Activated T-helper 1 cell treated with anti-CD3 and anti-CD28 coated beads, Interleukin-12 subunit alpha, Interleukin-12 subunit beta, Interleukin-2, Interleukin-4 antibody, amounts not matched to agents 30 ng/mL and 10 ng/mL and 1 ng/mL, durations not matched to agents 14 hours and 24 hours and 36 hours (primary cell): ENCODE data around the gene RSPO4. TPM values are rescaled to one million over a fixed set of nuclear protein-coding genes. Genes with fewer than 3 reads are reported as not detected.

Source experiments
- DNase-seq: peaks from one replicate; pipeline ENCODE4 v3.0.0; 2021; ENCODE audit warnings: low spot score
- H3K27ac Mint-ChIP-seq: one replicate; pipeline ENCODE4 v1.8.0; 2021; ENCODE audit warnings: mild to moderate bottlenecking, mixed read lengths
- H3K27me3 Mint-ChIP-seq: one replicate; pipeline ENCODE4 v1.8.0; 2022; ENCODE audit warnings: mild to moderate bottlenecking, moderate library complexity, mixed read lengths; ENCODE audit not compliant: insufficient read depth
- H3K36me3 Mint-ChIP-seq: one replicate; pipeline ENCODE4 v1.8.0; 2021; ENCODE audit warnings: low read depth, mixed read lengths
- H3K4me1 Mint-ChIP-seq: one replicate; pipeline ENCODE4 v1.8.0; 2021; ENCODE audit warnings: low read depth, mixed read lengths
- H3K4me3 Mint-ChIP-seq: one replicate; pipeline ENCODE4 v1.8.0; 2021; ENCODE audit warnings: mild to moderate bottlenecking, moderate library complexity, mixed read lengths
- H3K9me3 Mint-ChIP-seq: one replicate; pipeline ENCODE4 v1.8.0; 2021; ENCODE audit warnings: mixed read lengths
- intact Hi-C: fragments of 100-400 bp; cut with micrococcal nuclease; formaldehyde crosslinking; loops from one replicate; pipeline ENCODE4 v1.15.1; 2024
- total RNA-seq: library from RNA; stranded (reverse); gene quantifications from 2 replicates; pipeline ENCODE4 v1.2.3, GENCODE V29; 2022

Gene RSPO4
- total RNA-seq, 1 donor from 2014 or later = not detected

DNA sequence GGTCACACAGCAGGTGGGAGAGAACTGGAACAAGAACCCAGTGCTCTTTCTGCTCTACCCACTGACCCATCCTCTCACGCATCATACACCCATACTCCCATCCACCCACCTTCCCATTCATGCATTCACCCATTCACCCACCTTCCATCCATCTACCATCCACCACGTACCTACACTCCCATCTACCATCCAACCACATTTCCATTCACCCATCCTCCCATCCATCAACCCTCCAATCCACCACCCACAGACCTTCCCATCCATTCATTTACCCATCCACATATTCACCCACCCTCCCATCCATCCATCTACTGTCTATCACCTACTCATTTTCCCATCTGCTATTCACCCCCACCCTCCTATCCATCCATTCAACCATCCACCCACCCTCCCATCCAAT is 17.2 kb upstream of the RSPO4 start:
- no peak for DNase-seq
- Mint-ChIP-seq H3K27ac (no peak overlapping the region), H3K27me3 (peaks cover 4% of the 10 kb centered on the region), H3K36me3 (no peaks in the 10 kb centered on the region), H3K9me3 (no peaks in the 10 kb centered on the region), H3K4me1 (no peaks in the 10 kb centered on the region), H3K4me3 (no peak overlapping the region)
- intact Hi-C loops = no loop called here

DNA sequence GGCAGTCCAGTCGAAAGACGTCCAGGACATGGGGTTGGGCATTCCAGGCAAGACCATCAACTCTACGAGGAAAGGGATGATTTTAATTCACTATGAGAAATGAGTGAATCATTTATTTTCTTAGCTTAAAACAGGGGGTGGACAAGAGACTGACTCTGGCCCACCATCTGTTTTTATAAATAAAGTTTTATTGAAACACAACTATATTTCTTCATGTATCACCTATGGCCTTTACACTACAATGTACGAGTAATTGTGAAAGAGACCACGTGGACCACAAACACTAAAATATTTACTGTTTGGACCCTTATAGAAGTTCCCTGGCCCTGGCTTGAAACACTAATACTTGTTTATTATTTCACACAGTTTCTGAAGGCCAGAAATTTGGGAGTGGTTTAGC is 15.6 kb upstream of the RSPO4 start:
- Mint-ChIP-seq H3K4me3 (no peak overlapping the region), H3K9me3 (no peaks in the 10 kb centered on the region), H3K27me3 (peaks cover 2% of the 10 kb centered on the region), H3K27ac (no peak overlapping the region), H3K4me1 (no peaks in the 10 kb centered on the region), H3K36me3 (no peaks in the 10 kb centered on the region)
- intact Hi-C loops = no loop called here
- DNase-seq = no peak

DNA sequence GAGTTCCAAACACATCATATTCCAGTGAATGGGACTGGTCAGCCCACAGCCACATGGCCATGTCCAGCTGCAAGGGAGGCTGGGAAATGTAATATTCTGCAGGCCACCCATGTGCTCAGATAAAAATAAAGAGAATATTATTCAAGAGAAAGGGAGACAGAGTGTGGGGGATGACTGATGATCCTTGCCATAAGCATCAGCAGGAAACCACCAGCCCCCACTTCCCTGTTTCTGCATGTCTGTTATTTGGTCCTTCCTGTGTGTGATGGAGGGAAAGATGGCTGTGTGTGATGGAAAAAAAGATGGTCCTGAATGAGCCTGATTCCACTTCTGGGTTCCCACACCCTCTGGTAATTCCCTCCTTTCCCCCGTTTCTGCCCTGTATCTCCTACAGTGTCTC is 13.1 kb upstream of the RSPO4 start:
- intact Hi-C loops = no loop called here

DNA sequence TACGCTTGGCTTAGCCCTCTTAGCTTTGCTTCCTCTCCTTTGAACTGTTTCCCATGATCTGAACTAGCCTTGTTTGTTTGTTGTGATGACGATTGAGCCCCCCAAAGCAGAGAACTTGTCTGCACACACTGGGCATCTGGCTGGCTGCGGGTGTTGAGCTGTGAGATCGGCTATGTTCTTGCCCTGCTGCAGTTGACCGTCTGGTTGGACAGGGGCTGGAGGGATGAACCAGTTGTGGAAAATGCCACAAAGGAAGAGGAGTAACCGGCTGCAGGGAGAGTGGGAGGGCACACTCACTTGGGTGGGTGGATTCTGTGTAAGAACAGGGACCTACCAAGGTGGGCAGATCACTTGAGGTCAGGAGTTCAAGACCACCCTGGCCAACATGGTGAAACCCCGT is 12.4 kb upstream of the RSPO4 start:
- Mint-ChIP-seq H3K4me1 (no peaks in the 10 kb centered on the region), H3K36me3 (no peaks in the 10 kb centered on the region), H3K27me3 (peaks cover 2% of the 10 kb centered on the region), H3K9me3 (no peaks in the 10 kb centered on the region), H3K4me3 (no peak overlapping the region), H3K27ac (no peak overlapping the region)
- DNase-seq = no peak
- intact Hi-C loops = no loop called here

More for the DNA sequence above, 13.1 kb upstream of the RSPO4 start:
- DNase-seq = no peak
- Mint-ChIP-seq H3K27me3 (peaks cover 2% of the 10 kb centered on the region), H3K4me3 (no peak overlapping the region), H3K4me1 (no peaks in the 10 kb centered on the region), H3K9me3 (no peaks in the 10 kb centered on the region), H3K27ac (no peak overlapping the region), H3K36me3 (no peaks in the 10 kb centered on the region)

DNA sequence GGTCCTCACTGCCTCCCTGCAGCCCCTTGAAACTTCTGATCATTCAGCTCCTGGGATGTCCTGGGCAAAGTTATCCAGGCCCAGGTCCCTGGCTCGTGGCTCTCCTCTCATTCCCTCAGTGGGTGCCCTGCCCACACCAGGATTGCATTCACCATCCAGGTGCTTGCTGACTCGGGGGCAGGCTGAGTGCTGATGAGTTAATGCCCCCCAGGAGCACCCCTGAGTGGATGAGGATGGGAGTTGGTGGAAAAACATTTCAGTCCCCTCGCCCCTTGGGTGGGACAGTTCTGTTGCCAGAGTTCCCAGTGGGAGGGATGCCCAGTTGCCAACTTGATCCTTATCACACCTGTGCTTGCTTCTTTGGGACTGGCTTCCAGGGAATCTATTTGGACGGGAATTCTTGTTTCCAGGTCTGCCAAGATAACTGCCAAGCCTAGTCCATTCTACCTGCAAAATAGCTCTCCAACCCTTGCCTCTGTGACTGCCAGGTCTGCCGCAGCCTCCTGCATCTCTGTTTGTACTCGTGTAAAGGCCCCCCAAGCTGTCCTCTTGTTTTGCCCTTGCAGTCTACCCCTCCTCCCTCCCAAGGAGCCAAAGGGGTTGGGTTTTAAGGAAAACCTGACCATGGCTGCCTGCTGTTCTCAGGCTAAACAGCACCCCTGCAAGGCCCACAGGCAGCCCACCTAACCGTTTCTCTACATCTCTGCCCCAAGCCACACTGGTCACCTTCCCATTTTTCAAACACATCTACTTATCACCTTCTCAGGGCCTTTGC is 11.6 kb upstream of the RSPO4 start:
- no peak overlapping the region for H3K27ac Mint-ChIP-seq
- no peak overlapping the region for H3K4me3 Mint-ChIP-seq
- H3K4me1 Mint-ChIP-seq = no peaks in the 10 kb centered on the region
- no peak for DNase-seq
- intact Hi-C loops = no loop called here
- no peaks in the 10 kb centered on the region for H3K9me3 Mint-ChIP-seq
- peaks cover 2% of the 10 kb centered on the region for H3K27me3 Mint-ChIP-seq
- no peaks in the 10 kb centered on the region for H3K36me3 Mint-ChIP-seq

DNA sequence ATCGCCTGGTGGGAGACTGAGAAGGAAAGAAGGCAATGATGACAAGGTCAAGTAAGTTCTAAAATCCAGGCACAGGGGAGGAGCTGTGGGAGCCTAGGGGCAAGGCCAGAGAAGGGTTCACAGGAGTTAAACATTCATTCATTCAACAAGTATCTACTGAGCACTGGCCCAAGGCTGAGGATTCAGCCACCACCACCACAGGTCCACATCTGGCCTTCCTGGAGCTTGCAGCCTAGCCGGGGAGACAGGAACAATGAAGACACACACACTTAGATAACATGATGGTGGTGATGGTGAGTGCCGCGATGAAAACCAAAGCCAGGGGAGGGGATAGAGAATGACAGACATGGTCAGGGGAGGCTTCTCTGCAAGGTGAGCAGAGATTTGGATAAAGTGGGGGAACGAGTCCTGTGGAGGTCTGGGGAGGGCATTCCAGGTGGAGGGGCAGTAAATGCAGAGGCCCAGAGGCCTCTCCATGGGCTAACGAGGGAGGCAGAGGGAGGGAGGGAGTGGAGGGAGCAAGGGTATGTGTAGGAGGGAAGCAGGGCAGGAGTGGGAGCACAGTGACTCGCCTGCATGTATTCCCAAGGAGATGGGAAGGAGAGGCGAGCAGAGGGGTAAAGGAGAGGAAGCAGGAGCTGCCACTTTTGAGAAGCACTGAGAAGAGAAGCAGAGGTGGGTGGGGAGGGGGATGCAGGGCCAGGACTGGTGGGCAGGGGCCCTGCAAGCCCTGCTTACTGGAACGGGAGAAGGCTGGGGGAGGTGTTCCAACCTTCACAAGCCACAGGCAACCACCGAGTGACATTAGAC is 10.5 kb upstream of the RSPO4 start:
- no peak overlapping the region for H3K27ac Mint-ChIP-seq
- no peak for DNase-seq
- no peaks in the 10 kb centered on the region for H3K36me3 Mint-ChIP-seq
- no peaks in the 10 kb centered on the region for H3K9me3 Mint-ChIP-seq
- peaks cover 2% of the 10 kb centered on the region for H3K27me3 Mint-ChIP-seq
- H3K4me1 Mint-ChIP-seq = no peaks in the 10 kb centered on the region
- no peak overlapping the region for H3K4me3 Mint-ChIP-seq
- intact Hi-C loops = no loop called here

DNA sequence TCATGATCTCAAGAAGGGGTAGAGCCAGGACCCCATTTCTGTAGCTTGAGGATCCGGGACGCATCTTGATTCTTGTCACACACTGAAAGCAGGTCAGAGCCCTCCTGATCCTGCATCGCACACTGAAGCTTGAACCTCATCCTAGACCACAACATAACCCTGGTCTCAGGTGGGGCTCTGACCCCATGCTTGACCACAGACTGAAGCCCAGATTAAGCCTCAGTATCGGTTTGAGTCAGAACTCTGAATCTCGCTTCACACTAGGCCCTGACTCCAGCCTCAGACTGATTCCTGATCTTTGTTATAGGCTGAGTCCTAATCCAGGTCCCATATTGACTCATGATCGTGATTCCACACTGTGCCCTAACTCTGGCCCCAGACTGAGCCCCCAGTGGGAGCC is 8.5 kb upstream of the RSPO4 start:
- Mint-ChIP-seq H3K27ac (no peak overlapping the region), H3K9me3 (no peaks in the 10 kb centered on the region), H3K4me3 (no peak overlapping the region), H3K27me3 (no peaks in the 10 kb centered on the region), H3K4me1 (no peaks in the 10 kb centered on the region), H3K36me3 (no peaks in the 10 kb centered on the region)
- DNase-seq = no peak
- intact Hi-C loops = no loop called here

DNA sequence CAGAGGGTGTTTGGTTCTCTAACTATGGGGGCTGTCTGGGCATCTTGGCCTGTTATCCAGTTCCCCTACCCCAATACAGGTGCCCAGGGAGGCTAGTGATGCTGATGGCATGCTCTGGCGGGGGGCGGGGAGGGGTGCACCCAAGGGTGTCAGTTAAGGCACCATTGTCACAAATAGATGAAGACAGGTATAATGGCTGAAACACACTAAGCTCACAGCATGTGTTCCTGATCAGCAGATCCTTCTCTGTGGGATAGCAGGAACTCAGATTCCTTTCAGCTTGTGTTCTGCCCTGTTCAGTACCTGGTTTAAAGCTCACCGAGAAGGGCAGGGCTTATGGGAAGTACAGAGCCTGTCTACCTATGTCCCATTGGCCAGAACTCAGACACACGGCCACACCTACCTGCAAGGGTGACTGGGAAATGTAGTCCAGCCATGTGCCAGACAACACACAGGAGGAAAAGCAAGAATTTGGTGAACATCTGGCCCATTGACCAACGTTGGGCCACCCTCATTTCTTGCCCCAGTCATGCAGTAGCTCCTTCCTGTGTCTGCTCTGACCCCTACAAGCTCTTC is 3.4 kb upstream of the RSPO4 start:
- no peak for DNase-seq
- Mint-ChIP-seq H3K27ac (no peak overlapping the region), H3K4me1 (no peaks in the 10 kb centered on the region), H3K9me3 (no peaks in the 10 kb centered on the region), H3K36me3 (no peaks in the 10 kb centered on the region), H3K4me3 (no peak overlapping the region), H3K27me3 (peaks cover 26% of the 10 kb centered on the region)
- intact Hi-C loops = loop anchor here (10.0 kb wide), 1 partner anchor 99 kb away; no protein-coding TSS in a partner anchor

DNA sequence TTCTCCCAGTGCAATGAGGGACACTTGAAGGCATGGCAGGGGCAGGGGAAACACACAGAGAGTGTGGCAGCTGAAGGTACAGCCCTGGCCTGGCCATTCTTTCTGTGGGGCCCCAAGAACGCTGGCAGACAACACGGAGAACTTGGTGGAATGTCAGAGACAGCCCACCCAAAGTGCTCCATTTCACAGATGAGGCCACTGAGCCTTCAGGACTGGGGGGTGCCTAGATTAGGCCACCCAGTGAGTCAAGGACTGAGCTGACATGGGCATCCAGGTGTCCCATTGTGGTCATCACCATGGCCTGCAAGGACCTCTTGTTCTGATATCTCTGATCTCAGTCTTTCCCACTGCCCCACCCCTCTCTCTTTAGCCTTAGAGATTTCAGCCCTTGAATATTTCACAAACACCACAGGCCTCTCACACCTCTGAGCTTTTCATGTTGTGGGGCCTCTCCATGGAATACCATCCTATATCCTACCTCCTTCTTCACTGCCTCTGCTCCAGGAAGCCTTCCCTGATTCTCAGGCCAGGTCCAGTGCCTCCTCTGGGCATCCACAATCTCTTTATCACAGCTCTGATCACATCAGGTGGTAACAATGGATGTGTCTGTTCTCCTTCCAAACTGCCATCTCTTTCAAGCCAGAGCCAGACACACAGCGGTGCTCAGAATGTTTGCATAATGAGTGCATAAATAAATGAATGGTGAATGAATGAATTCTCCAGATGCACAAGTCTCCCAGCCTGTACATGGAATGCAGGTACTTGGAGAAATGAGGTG is 2.0 kb upstream of the RSPO4 start:
- Mint-ChIP-seq H3K4me3 (no peak overlapping the region), H3K27me3 (peaks cover 34% of the 10 kb centered on the region)

DNA sequence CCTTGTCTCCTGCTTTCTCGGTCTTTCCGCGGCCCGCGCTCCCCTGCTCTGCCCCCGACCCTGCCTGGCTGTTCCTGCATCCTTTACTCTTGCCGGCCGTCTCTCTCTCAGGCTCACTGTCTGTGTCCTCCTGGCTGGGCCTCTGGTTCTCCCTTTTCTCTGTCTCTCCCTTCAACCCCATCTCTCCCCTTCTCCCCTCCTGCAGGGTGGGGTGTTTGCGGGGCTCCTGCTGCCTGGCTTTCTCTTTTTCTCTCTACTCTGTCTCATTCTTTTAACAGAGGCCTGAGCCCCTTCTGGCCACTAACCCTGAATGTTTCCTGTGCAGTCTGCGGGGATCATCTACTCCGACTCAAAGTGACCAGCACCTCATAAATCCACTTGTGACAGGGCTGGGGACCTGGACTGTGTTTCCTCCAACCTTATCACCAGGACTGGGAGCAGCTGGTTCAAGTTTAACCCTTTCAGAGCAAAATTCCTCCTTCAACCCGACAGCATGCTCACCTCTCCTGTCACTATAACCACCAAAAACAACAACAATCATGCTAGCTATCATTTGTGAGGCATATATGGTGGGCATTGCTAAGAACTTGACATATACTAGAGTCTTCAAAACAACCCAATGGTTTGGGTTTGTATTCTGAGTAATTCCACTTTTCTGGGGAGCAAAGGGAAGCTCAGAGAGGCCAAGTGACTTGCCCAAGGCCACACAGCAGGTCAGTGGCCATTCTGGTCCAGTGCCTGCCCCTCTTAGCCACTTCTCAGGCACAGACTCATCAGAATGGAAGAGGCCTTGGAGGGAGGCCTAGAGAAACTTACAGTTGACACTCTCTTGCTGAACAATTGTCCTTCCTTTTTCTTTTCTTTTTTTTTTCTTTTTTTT is 811 bp upstream of the RSPO4 start:
- peaks cover 37% of the 10 kb centered on the region for H3K27me3 Mint-ChIP-seq
- H3K4me1 Mint-ChIP-seq = no peaks in the 10 kb centered on the region
- no peak for DNase-seq
- H3K36me3 Mint-ChIP-seq = no peaks in the 10 kb centered on the region
- no peak overlapping the region for H3K27ac Mint-ChIP-seq
- no peaks in the 10 kb centered on the region for H3K9me3 Mint-ChIP-seq
- peak overlapping the region; percentile 37 for H3K4me3 Mint-ChIP-seq
- intact Hi-C loops = loop anchor here (10.0 kb wide), 1 partner anchor 102 kb away; no protein-coding TSS in a partner anchor

More for the DNA sequence above, 2.0 kb upstream of the RSPO4 start:
- no peaks in the 10 kb centered on the region for H3K4me1 Mint-ChIP-seq
- H3K36me3 Mint-ChIP-seq = no peaks in the 10 kb centered on the region
- no peaks in the 10 kb centered on the region for H3K9me3 Mint-ChIP-seq
- no peak overlapping the region for H3K27ac Mint-ChIP-seq
- intact Hi-C loops = loop anchor here (10.0 kb wide), 1 partner anchor 101 kb away; no protein-coding TSS in a partner anchor
- DNase-seq = no peak

DNA sequence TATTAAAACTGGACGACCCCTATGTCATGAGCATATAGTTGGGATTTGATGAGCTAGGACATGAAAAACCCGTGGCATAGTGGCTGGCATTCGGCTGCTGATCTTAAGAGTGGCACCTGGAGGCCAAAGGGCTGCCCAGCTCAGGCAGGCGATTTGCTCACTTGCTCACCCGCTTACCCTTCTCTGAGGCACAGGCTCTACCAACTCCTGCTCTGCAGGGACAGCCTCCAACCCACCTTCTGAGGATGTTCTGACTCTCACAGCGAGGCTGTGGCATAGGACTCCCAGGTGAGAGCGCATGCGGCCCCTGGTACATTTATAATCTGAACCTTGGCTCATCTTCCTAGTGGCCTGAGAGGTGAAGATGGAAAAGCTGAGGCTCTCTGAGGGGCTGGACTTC is 995 bp downstream of the RSPO4 start:
- no peaks in the 10 kb centered on the region for H3K36me3 Mint-ChIP-seq
- no peak overlapping the region for H3K27ac Mint-ChIP-seq
- no peaks in the 10 kb centered on the region for H3K4me1 Mint-ChIP-seq
- H3K4me3 Mint-ChIP-seq = no peak overlapping the region
- no peak for DNase-seq
- intact Hi-C loops = loop anchor here (10.0 kb wide), 1 partner anchor 104 kb away; no protein-coding TSS in a partner anchor
- H3K27me3 Mint-ChIP-seq = peaks cover 37% of the 10 kb centered on the region
- H3K9me3 Mint-ChIP-seq = no peaks in the 10 kb centered on the region
